GM15510 (cell line): ENCODE data around the gene CEBPG.

Experiments
- POLR2A ChIP-seq: IDR thresholded peaks from 3 replicates; pipeline ENCODE4 v1.6.1; 2011; ENCODE audit warnings: borderline replicate concordance; ENCODE audit not compliant: insufficient read length; ENCODE audit errors: extremely low read depth

Gene CEBPG

GRCh38 chr19:33368074-33368864, 5.2 kb upstream of the CEBPG start:
- TF ChIP-seq POLR2A, result no peak

DNA sequence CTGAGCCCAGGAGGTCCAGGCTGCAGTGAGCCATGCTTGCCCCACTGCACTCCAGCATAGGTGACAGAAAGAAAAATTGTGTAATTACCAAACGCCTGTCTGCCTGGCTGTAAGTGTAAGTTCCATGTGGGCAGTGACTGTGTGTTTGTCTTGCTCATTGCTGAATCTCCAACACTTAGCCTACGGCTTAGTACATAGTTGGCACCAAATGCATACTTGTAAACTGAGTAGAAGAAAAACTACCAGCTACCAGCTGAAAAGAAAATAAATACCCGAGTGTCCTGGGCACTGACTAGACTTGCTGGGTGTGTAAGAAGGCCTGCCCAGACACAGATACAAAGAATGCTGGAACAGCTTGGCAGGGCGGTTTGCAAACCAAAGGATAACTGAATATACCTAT, 2.7 kb upstream of the CEBPG start:
- no peak for TF ChIP-seq POLR2A

DNA sequence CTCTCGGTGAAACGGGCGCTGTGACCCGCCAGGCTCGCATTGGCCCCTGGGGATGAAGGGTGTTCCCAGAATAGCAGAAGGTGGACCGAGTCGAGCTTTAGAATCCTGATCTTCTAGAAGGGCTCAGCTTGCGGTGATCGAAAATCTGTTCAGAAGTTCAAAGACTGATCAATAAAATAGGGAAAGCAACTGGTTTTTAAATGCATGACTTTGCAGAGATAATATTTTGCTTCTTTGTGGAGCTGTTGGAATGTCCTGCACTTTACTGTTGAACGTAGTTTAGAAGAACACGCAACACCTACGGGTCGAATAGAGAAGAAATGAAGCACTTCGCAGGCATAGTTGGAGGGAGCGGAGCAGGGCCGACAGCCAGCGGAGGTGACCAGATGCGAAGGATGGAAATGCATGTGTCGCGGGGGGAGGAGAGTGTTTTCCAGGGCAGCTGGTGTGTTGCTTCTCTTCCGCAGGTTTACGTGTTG, 766 bp downstream of the CEBPG start:
- no peak for TF ChIP-seq POLR2A

- no peak for TF ChIP-seq POLR2A
These were observed 1.8 kb downstream of the CEBPG start for GRCh38 chr19:33375156-33375836.

DNA sequence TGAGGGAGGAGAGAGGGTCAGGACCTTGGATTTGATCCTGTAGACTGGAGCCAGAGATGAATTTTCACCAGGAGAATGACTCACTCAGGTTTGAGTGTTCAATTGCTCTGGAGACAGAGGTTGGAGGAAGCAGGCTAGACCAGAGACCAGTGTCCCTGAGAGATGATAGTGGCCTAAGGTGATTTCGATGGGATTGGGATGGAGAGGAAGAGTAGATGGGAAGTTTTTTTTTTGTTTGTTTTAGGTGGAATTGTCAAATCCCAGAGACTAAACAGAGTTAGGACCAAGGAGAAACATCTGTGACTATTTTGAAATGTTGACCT, 2.3 kb downstream of the CEBPG start:
- TF ChIP-seq POLR2A, result no peak

DNA sequence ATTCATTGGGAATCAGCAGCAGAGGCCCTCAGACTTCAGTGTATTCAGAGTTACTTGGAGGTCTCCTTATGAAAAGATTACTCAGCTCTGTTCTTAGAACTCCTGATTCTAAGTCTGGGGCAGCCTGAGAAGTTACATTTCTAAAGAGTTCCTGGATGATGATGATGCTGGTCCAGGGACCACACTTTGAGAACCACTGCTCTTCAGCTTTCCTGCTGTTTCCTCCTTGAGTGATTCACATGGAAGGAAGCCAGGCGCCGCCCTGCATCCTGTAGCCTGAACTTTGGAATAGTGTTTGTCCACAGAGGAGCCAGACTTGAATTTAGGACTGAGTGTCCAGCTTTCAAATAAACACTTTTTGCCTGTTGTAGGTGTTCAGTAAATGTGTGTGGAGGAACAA, 2.9 kb downstream of the CEBPG start:
- no peak for TF ChIP-seq POLR2A

- no peak for TF ChIP-seq POLR2A
These were observed 3.5 kb downstream of the CEBPG start for GRCh38 chr19:33376941-33377557.

GRCh38 chr19:33377586-33378475, 4.3 kb downstream of the CEBPG start:
- no peak for TF ChIP-seq POLR2A

GRCh38 chr19:33379151-33379829, 5.8 kb downstream of the CEBPG start:
- no peak for TF ChIP-seq POLR2A

GRCh38 chr19:33381101-33381500, 7.6 kb downstream of the CEBPG start:
- no peak for TF ChIP-seq POLR2A

- no peak for TF ChIP-seq POLR2A
These were observed 8.5 kb downstream of the CEBPG start for GRCh38 chr19:33382006-33382405.

DNA sequence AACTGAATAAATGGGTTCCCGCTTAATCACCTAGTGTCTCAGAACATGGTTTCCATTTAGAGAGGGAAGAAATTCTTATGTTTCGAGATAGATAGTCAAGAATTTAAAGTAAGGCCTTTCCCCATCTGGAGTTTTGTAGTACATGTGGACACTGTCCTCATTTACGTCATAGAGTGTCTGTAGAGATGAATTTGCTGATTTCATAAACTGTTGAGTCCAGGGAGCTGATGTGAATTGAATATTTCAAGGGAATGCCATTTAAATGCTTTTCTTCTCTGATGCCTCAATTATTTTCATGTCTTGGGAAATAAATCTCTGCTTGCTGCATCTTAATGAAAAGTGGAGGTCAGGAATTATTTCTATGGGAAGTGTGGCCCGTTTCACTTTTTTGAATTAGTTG, 9.5 kb downstream of the CEBPG start:
- no peak for TF ChIP-seq POLR2A

- TF ChIP-seq POLR2A, result no peak
These were observed 10.3 kb downstream of the CEBPG start for GRCh38 chr19:33383720-33384292.

- no peak for TF ChIP-seq POLR2A
These were observed 11.5 kb downstream of the CEBPG start for GRCh38 chr19:33384983-33385382.

- no peak for TF ChIP-seq POLR2A
These were observed 12.4 kb downstream of the CEBPG start for GRCh38 chr19:33385956-33386355.

GRCh38 chr19:33386361-33386858, 12.9 kb downstream of the CEBPG start:
- TF ChIP-seq POLR2A, result no peak
